H9 (cell line): ENCODE data around the gene CHMP1A. TPM values are rescaled to one million over a fixed set of nuclear protein-coding genes. Genes with fewer than 3 reads are reported as not detected.

Source experiments
- DNase-seq: peaks from one replicate; pipeline ENCODE4 v3.0.0-alpha.2; 2017
- H2AFZ ChIP-seq: one replicate; pipeline ENCODE4 v1.6.1; 2013; ENCODE audit warnings: mild to moderate bottlenecking, low read length, control low read depth, moderate library complexity
- H2AK5ac ChIP-seq: 2 replicates; pipeline ENCODE4 v1.6.1; 2013; ENCODE audit warnings: low read length, control low read depth, mixed read lengths; ENCODE audit not compliant: insufficient read length
- H2BK120ac ChIP-seq: one replicate; pipeline ENCODE4 v1.6.1; 2013; ENCODE audit warnings: low read depth, mild to moderate bottlenecking, low read length, control low read depth, inconsistent platforms; ENCODE audit not compliant: poor library complexity, severe bottlenecking
- H2BK12ac ChIP-seq: 2 replicates; pipeline ENCODE4 v1.6.1; 2013; ENCODE audit warnings: low read length, control low read depth, mixed read lengths, low read depth; ENCODE audit not compliant: insufficient read length
- H2BK15ac ChIP-seq: 2 replicates; pipeline ENCODE4 v1.6.1; 2013; ENCODE audit warnings: low read depth, low read length, control low read depth
- H2BK20ac ChIP-seq: one replicate; pipeline ENCODE4 v1.6.1; 2013; ENCODE audit warnings: low read depth, mild to moderate bottlenecking, low read length, control low read depth, inconsistent platforms; ENCODE audit not compliant: poor library complexity, severe bottlenecking
- H2BK5ac ChIP-seq: 2 replicates; pipeline ENCODE4 v1.6.1; 2013; ENCODE audit warnings: low read length, control low read depth, mixed read lengths; ENCODE audit not compliant: insufficient read length
- H3K14ac ChIP-seq: 2 replicates; pipeline ENCODE4 v1.6.1; 2013; ENCODE audit warnings: low read length, control low read depth; ENCODE audit not compliant: insufficient read depth
- H3K18ac ChIP-seq: 2 replicates; pipeline ENCODE4 v1.6.1; 2013; ENCODE audit warnings: low read depth, mild to moderate bottlenecking, mixed read lengths, low read length, control low read depth; ENCODE audit not compliant: insufficient read length
- H3K23ac ChIP-seq: 2 replicates; pipeline ENCODE4 v1.6.1; 2013; ENCODE audit warnings: low read length, control low read depth, mixed read lengths, low read depth; ENCODE audit not compliant: insufficient read length
- H3K23me2 ChIP-seq: 2 replicates; pipeline ENCODE4 v1.6.1; 2013; ENCODE audit warnings: low read depth, mild to moderate bottlenecking, mixed read lengths, low read length, control low read depth; ENCODE audit not compliant: insufficient read length, poor library complexity, severe bottlenecking
- H3K27ac ChIP-seq: 2 replicates; pipeline ENCODE4 v1.5.1; 2013; ENCODE audit warnings: low read length, control low read depth, mixed read lengths, low read depth; ENCODE audit not compliant: insufficient read length
- H3K27me3 ChIP-seq: 2 replicates; pipeline ENCODE4 v1.6.1; 2013; ENCODE audit warnings: low read length, control low read depth, inconsistent platforms; ENCODE audit not compliant: insufficient read depth
- H3K4ac ChIP-seq: 2 replicates; pipeline ENCODE4 v1.6.1; 2013; ENCODE audit warnings: low read depth, mild to moderate bottlenecking, control low read depth, inconsistent platforms, low read length, moderate library complexity
- H3K4me1 ChIP-seq: 2 replicates; pipeline ENCODE4 v1.6.1; 2013; ENCODE audit warnings: low read length, control low read depth, inconsistent platforms; ENCODE audit not compliant: insufficient read depth
- H3K4me2 ChIP-seq: 2 replicates; pipeline ENCODE4 v1.6.1; 2013; ENCODE audit warnings: low read length, control low read depth, mixed read lengths; ENCODE audit not compliant: insufficient read length, insufficient read depth
- H3K56ac ChIP-seq: 2 replicates; pipeline ENCODE4 v1.6.1; 2013; ENCODE audit warnings: low read depth, mild to moderate bottlenecking, mixed read lengths, low read length, control low read depth; ENCODE audit not compliant: insufficient read length
- H3K79me1 ChIP-seq: 2 replicates; pipeline ENCODE4 v1.6.1; 2013; ENCODE audit warnings: low read depth, mild to moderate bottlenecking, moderate library complexity, low read length, control low read depth, inconsistent platforms; ENCODE audit not compliant: insufficient read depth, poor library complexity, severe bottlenecking
- H3K79me2 ChIP-seq: 2 replicates; pipeline ENCODE4 v1.6.1; 2013; ENCODE audit warnings: low read length, control low read depth, inconsistent platforms; ENCODE audit not compliant: insufficient read depth
- H3K9ac ChIP-seq: 2 replicates; pipeline ENCODE4 v1.6.1; 2013; ENCODE audit warnings: low read length, control low read depth, mixed read lengths; ENCODE audit not compliant: insufficient read length; ENCODE audit errors: extremely low read depth
- H3K9me3 ChIP-seq: one replicate; pipeline ENCODE4 v1.6.1; 2013; ENCODE audit warnings: low read depth, low read length, inconsistent platforms; ENCODE audit not compliant: control insufficient read depth
- H3T11ph ChIP-seq: one replicate; pipeline ENCODE4 v1.6.1; 2013; ENCODE audit warnings: mild to moderate bottlenecking, low read length, control low read depth, inconsistent platforms
- H4K20me1 ChIP-seq: one replicate; pipeline ENCODE4 v1.6.1; 2013; ENCODE audit not compliant: control insufficient read depth, insufficient read length, insufficient read depth
- H4K5ac ChIP-seq: 2 replicates; pipeline ENCODE4 v1.6.1; 2013; ENCODE audit warnings: low read depth, mild to moderate bottlenecking, mixed read lengths, low read length, control low read depth; ENCODE audit not compliant: insufficient read length
- H4K8ac ChIP-seq: replicated peaks from 2 replicates; pipeline ENCODE4 v1.6.1; 2013; ENCODE audit warnings: low read length, control low read depth, mixed read lengths, low read depth; ENCODE audit not compliant: insufficient read length
- H4K91ac ChIP-seq: 2 replicates; pipeline ENCODE4 v1.6.1; 2013; ENCODE audit warnings: low read depth, mild to moderate bottlenecking, moderate library complexity, mixed read lengths, low read length, control low read depth; ENCODE audit not compliant: insufficient read length
- H3K27ac Mint-ChIP-seq, 3 experiments: 2 replicates in 2 of 3; 3 replicates in 1 of 3; pipeline ENCODE4 v1.8.0; 2020 to 2021; ENCODE audit warnings: mixed read lengths in 3 of 3, mild to moderate bottlenecking in 1 of 3, moderate library complexity in 1 of 3
- H3K27me3 Mint-ChIP-seq: 2 replicates; pipeline ENCODE4 v1.8.0; 2021; ENCODE audit warnings: low read depth, mild to moderate bottlenecking, moderate library complexity, mixed read lengths
- H3K36me3 Mint-ChIP-seq, 3 experiments: 2 replicates in 2 of 3; 3 replicates in 1 of 3; pipeline ENCODE4 v1.8.0; 2020 to 2021; ENCODE audit warnings: low read depth in 3 of 3, mixed read lengths in 3 of 3; ENCODE audit not compliant: insufficient read depth in 1 of 3
- H3K4me1 Mint-ChIP-seq, 2 experiments: 2 replicates each; pipeline ENCODE4 v1.8.0; 2020; ENCODE audit warnings: mixed read lengths in 2 of 2
- H3K4me3 Mint-ChIP-seq, 2 experiments: 2 replicates in 1 of 2; 3 replicates in 1 of 2; pipeline ENCODE4 v1.8.0; 2020 to 2021; ENCODE audit warnings: mild to moderate bottlenecking in 2 of 2, mixed read lengths in 2 of 2, moderate library complexity in 1 of 2
- H3K9me3 Mint-ChIP-seq, 2 experiments: 2 replicates in 1 of 2; 3 replicates in 1 of 2; pipeline ENCODE4 v1.8.0; 2020; ENCODE audit warnings: mild to moderate bottlenecking in 2 of 2, mixed read lengths in 2 of 2, moderate library complexity in 1 of 2
- CTCF ChIP-seq: fragments of 200-600 bp; sonication (generic); conservative IDR thresholded peaks from 3 replicates; pipeline ENCODE4 v1.8.0; 2021; ENCODE audit warnings: antibody characterized with exemption, mild to moderate bottlenecking
- WGBS: extraction: QIAGEN DNeasy Blood & Tissue Kit; methylation state at CpG from one replicate; pipeline ENCODE4 v1.1.7; 2013; ENCODE audit warnings: missing lambda C conversion rate, low lambda C conversion rate, mixed read lengths; ENCODE audit not compliant: insufficient read length; ENCODE audit errors: extremely low coverage; 5-methylcytosine and 5-hydroxymethylcytosine counted together
- total RNA-seq: library from RNA; stranded (reverse); gene quantifications from 2 replicates; pipeline ENCODE4 v1.2.1, GENCODE V29; 2021

The CHMP1A gene
- total RNA-seq, 1 experiment from 2014 or later = 89.6 TPM

GRCh38 chr16:89621136-89621697 lies 36.3 kb downstream of the CHMP1A start:
- no peaks in the 10 kb centered on the region for H3K79me2 ChIP-seq
- TF ChIP-seq CTCF = no peak
- Mint-ChIP-seq H3K4me1 (peaks cover 9 to 53% of the 10 kb centered on the region in 2 experiments), H3K9me3 (peaks cover 0 to 2% of the 10 kb centered on the region in 2 experiments; a peak in 2 of 5 replicates), H3K27ac (no peak overlapping the region; a peak in 1 of 7 replicates), H3K27me3 (peaks cover 38% of the 10 kb centered on the region), H3K4me3 (no peak overlapping the region), H3K36me3 (peaks cover 0 to 3% (median 3%) of the 10 kb centered on the region in 3 experiments; a peak in 3 of 7 replicates)
- no peak overlapping the region for H3K14ac ChIP-seq
- no peak overlapping the region for H3K4ac ChIP-seq
- H3K27ac ChIP-seq = no peak overlapping the region
- H2BK12ac ChIP-seq = no peak overlapping the region
- no peak overlapping the region for H4K8ac ChIP-seq
- no peak overlapping the region for H2AK5ac ChIP-seq
- H4K20me1 ChIP-seq = no peaks in the 10 kb centered on the region
- no peak overlapping the region for H2BK5ac ChIP-seq
- H3K23me2 ChIP-seq = no peaks in the 10 kb centered on the region
- no peak overlapping the region for H2BK15ac ChIP-seq
- H4K91ac ChIP-seq = no peak overlapping the region
- H3K23ac ChIP-seq = no peak overlapping the region
- H3K56ac ChIP-seq = no peak overlapping the region
- no peak overlapping the region for H3K4me2 ChIP-seq
- H3T11ph ChIP-seq = no peak overlapping the region
- no peak overlapping the region for H2BK20ac ChIP-seq
- no peak overlapping the region for H2AFZ ChIP-seq
- no CpG with 5 or more reads among the region's 18 CpGs for WGBS
- H3K18ac ChIP-seq = no peak overlapping the region
- no peaks in the 10 kb centered on the region; the same call in 1 of the 2 replicates for H3K4me1 ChIP-seq
- no peak overlapping the region for H3K9ac ChIP-seq
- no peaks in the 10 kb centered on the region for H3K79me1 ChIP-seq
- H3K27me3 ChIP-seq = peaks cover 2% of the 10 kb centered on the region; the same call in 1 of the 2 replicates
- H4K5ac ChIP-seq = no peak overlapping the region
- no peaks in the 10 kb centered on the region for H3K9me3 ChIP-seq
- no peak overlapping the region for H2BK120ac ChIP-seq
- DNase-seq = no peak
